ENCODE measurements around the gene RTP3. TPM values are rescaled to one million over a fixed set of nuclear protein-coding genes. Genes with fewer than 3 reads are reported as not detected.

Gene RTP3
- total RNA-seq, 1 experiment from 2014 or later, result not detected

- intact Hi-C loops (cut with micrococcal nuclease), result loop anchor here (5.0 kb wide), 1 partner anchor 407 kb away; no protein-coding TSS in a partner anchor
- Histone ChIP-seq H3K4me1 (ENCODE audit: control insufficient read depth in 1 of 2, insufficient read depth in 2 of 2, low read length in 2 of 2) (peaks cover 0 to 10% of the 10 kb centered on the region in 2 experiments; a peak in 1 of 4 replicates), H2AFZ (ENCODE audit: low read depth, low read length, poor library complexity, severe bottlenecking) (no peak overlapping the region), H3K4me2 (ENCODE audit: low read length) (no peak overlapping the region), H4K20me1 (ENCODE audit: insufficient read depth) (no peaks in the 10 kb centered on the region), H3K9ac (ENCODE audit: low read length) (no peak overlapping the region), H3K4me3 (replicated peaks in 1 of 2; ENCODE audit: low read depth in 1 of 2, low read length in 2 of 2) (no peak overlapping the region), H3K36me3 (ENCODE audit: control insufficient read depth in 1 of 2, insufficient read depth in 2 of 2, low read length in 2 of 2) (no peaks in the 10 kb centered on the region), H3K27ac (ENCODE audit: low read depth, low read length) (no peak overlapping the region), H3K9me3 (ENCODE audit: control insufficient read depth in 1 of 2, insufficient read depth in 1 of 2, low read depth in 1 of 2, low read length in 2 of 2) (no peaks in the 10 kb centered on the region), H3K27me3 (ENCODE audit: insufficient read depth, low read length) (no peaks in the 10 kb centered on the region), H3K9me2 (ENCODE audit: insufficient read depth) (no peaks in the 10 kb centered on the region), H3K79me2 (ENCODE audit: insufficient read depth, low read length) (no peaks in the 10 kb centered on the region)
- DNase-seq (ENCODE audit: low read depth, low spot score), result no peak
- ChIA-PET POLR2A (interaction anchor here (1.7 kb wide), 1 partner anchor 10 kb away, joined by 3 read pairs; no protein-coding TSS in a partner anchor), RAD21 (ENCODE audit: low non-redundant PET in 1 of 2, low total read pairs in 2 of 2, uncharacterized antibody in 2 of 2, unreplicated experiment in 2 of 2) (interaction anchor here (1.7 kb wide), 2 partner anchors 68 to 137 kb away, joined by 4 to 21 read pairs; no protein-coding TSS in a partner anchor), CTCF (interaction anchor here (1.0 to 3.4 kb wide), 6 partner anchors 8 to 140 kb away, joined by 3 to 144 read pairs (median 15); partner anchors contain the start of gene RTP3)
- BruUV-seq (replicated peaks), result no TSS peak
- TF ChIP-seq SP1 (IDR thresholded peaks at IDR 0.05; ENCODE audit: low read depth), result no peak
- no peak for ATAC-seq
Measured at GRCh38 chr3:46489875-46490274, 7.9 kb upstream of the RTP3 start.

- H3K9me3 ChIP-seq (ENCODE audit: control insufficient read depth in 1 of 2, insufficient read depth in 1 of 2, low read depth in 1 of 2, low read length in 2 of 2), result no peaks in the 10 kb centered on the region
- no peaks in the 10 kb centered on the region for H4K20me1 ChIP-seq (ENCODE audit: insufficient read depth)
- ChIA-PET CTCF (interaction anchor here (3.0 to 3.4 kb wide), 3 partner anchors 67 to 139 kb away, joined by 16 to 144 read pairs (median 31); no protein-coding TSS in a partner anchor), RAD21 (ENCODE audit: low non-redundant PET in 1 of 2, low total read pairs in 2 of 2, uncharacterized antibody in 2 of 2, unreplicated experiment in 2 of 2) (no interaction called here), POLR2A (no interaction called here)
- no peaks in the 10 kb centered on the region for H3K27me3 ChIP-seq (ENCODE audit: insufficient read depth, low read length)
- ATAC-seq, result no peak
- H3K4me3 ChIP-seq (replicated peaks in 1 of 2; ENCODE audit: low read depth in 1 of 2, low read length in 2 of 2), result no peak overlapping the region
- H3K9me2 ChIP-seq (ENCODE audit: insufficient read depth), result no peaks in the 10 kb centered on the region
- H2AFZ ChIP-seq (ENCODE audit: low read depth, low read length, poor library complexity, severe bottlenecking), result no peak overlapping the region
- TF ChIP-seq ZNF274 (IDR thresholded peaks at IDR 0.05; ENCODE audit: low read depth, low read length), result no peak
- TF ChIP-seq ZBTB33 (IDR thresholded peaks at IDR 0.05; ENCODE audit: extremely low read depth, insufficient replicate concordance, low read length), result no peak
- TF ChIP-seq RAD21 (IDR thresholded peaks at IDR 0.05; ENCODE audit: low read depth), result no peak
- no peak for TF ChIP-seq FOSL1 (IDR thresholded peaks at IDR 0.05; ENCODE audit: low read depth)
- TF ChIP-seq SRF (IDR thresholded peaks at IDR 0.05; ENCODE audit: low read depth), result no peak
- no peak for TF ChIP-seq CTCF (IDR thresholded peaks at IDR 0.05 in 2 of 3, conservative IDR thresholded peaks at IDR 0.05 in 1 of 3; ENCODE audit: borderline replicate concordance in 1 of 3, insufficient read depth in 1 of 3, low read depth in 2 of 3, low read length in 2 of 3)
- no peak for TF ChIP-seq ZFX (IDR thresholded peaks at IDR 0.05)
- TF ChIP-seq POLR2AphosphoS5 (IDR thresholded peaks at IDR 0.05; ENCODE audit: low read depth, low read length), result no peak
- no peak for DNase-seq (ENCODE audit: low read depth, low spot score)
- H3K79me2 ChIP-seq (ENCODE audit: insufficient read depth, low read length), result no peaks in the 10 kb centered on the region
- H3K36me3 ChIP-seq (ENCODE audit: control insufficient read depth in 1 of 2, insufficient read depth in 2 of 2, low read length in 2 of 2), result no peaks in the 10 kb centered on the region
- H3K4me1 ChIP-seq (ENCODE audit: control insufficient read depth in 1 of 2, insufficient read depth in 2 of 2, low read length in 2 of 2), result peaks cover 0 to 10% of the 10 kb centered on the region in 2 experiments; a peak in 1 of 4 replicates
- H3K9ac ChIP-seq (ENCODE audit: low read length), result no peak overlapping the region
- H3K27ac ChIP-seq (ENCODE audit: low read depth, low read length), result no peak overlapping the region
- no peak overlapping the region for H3K4me2 ChIP-seq (ENCODE audit: low read length)
- intact Hi-C loops (cut with micrococcal nuclease), result no loop called here
- no TSS peak for BruUV-seq (replicated peaks)
Measured at GRCh38 chr3:46490338-46491084, 7.3 kb upstream of the RTP3 start.
